RWPE1 (cell line): Measurements from ENCODE around the gene RSPH4A.
"Not testable (repeated sequence)": the region's sequence is repeated elsewhere in the genome, so short reads cannot be mapped to it uniquely, and the experiment has no call there.

Experiments used
- CTCF ChIA-PET: fragments of 350-600 bp; sonication (Branson Sonifier 250); formaldehyde crosslinking; extraction: SDS; loops from one replicate; lab custom pipeline; 2021; lab: Yijun Ruan, JAX
- POLR2A ChIA-PET: fragments of 400-600 bp; formaldehyde crosslinking; extraction: SDS; loops from one replicate; lab custom pipeline; 2020; ENCODE audit warnings: antibody characterized with exemption; ENCODE audit not compliant: low non-redundant PET; lab: Yijun Ruan, JAX
- DNase-seq: peaks from one replicate; pipeline ENCODE4 v3.0.0; 2012; ENCODE audit warnings: low spot score
- H3K27ac ChIP-seq: fragments of 450-650 bp; 2 replicates; pipeline ENCODE4 v1.5.1; 2017
- TF ChIP-seq, protein P1 (sequence below): fragments of 450-650 bp; conservative IDR thresholded peaks from 2 replicates; pipeline ENCODE4 v1.5.1; 2017; ENCODE audit warnings: low read depth, mild to moderate bottlenecking

The RSPH4A gene

DNA sequence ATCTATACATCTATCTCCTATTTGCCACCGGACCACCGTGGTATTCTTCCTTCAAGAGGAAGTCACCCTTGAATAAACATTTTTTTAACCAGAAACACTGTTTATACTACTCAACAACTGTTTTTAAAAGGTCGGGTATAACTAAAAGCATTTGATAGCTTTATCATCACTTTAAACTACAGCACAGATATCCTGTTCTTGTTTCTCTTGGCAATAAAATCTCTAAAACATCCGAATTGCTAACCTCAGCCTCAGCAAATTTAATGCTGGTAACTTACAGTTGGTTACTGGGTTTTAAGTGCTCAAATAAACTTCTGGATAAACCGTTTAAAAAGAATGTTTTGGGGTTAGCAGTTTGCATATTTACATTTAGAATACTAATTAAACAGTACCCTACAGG lies 31.9 kb downstream of the RSPH4A start:
- ChIA-PET CTCF (no interaction called here), POLR2A (no interaction called here)
- H3K27ac ChIP-seq = no peak overlapping the region
- TF ChIP-seq, protein P1, sequence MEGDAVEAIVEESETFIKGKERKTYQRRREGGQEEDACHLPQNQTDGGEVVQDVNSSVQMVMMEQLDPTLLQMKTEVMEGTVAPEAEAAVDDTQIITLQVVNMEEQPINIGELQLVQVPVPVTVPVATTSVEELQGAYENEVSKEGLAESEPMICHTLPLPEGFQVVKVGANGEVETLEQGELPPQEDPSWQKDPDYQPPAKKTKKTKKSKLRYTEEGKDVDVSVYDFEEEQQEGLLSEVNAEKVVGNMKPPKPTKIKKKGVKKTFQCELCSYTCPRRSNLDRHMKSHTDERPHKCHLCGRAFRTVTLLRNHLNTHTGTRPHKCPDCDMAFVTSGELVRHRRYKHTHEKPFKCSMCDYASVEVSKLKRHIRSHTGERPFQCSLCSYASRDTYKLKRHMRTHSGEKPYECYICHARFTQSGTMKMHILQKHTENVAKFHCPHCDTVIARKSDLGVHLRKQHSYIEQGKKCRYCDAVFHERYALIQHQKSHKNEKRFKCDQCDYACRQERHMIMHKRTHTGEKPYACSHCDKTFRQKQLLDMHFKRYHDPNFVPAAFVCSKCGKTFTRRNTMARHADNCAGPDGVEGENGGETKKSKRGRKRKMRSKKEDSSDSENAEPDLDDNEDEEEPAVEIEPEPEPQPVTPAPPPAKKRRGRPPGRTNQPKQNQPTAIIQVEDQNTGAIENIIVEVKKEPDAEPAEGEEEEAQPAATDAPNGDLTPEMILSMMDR = no peak
- no peak for DNase-seq

DNA sequence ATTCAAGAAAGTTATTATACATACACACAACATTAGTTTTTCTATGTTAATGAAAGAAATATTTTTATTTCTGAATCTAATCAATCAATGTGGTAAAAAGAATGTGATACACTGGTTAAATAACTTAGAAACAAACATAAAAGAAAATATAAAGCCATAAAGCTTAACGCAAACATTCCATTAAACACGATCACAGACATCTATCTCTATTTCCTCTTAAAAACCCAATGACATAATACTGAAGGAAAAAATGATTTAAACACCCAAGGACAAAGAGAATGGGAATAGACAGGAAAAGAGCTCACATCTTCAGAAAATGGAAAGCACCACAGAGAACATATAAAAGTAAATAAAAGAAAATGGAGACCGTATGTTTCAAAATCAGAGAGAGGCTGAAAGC lies 32.9 kb downstream of the RSPH4A start:
- ChIA-PET POLR2A (no interaction called here), CTCF (interaction anchor here (0.6 kb wide), 1 partner anchor 12 kb away, joined by 3 read pairs; no protein-coding TSS in a partner anchor)

DNA sequence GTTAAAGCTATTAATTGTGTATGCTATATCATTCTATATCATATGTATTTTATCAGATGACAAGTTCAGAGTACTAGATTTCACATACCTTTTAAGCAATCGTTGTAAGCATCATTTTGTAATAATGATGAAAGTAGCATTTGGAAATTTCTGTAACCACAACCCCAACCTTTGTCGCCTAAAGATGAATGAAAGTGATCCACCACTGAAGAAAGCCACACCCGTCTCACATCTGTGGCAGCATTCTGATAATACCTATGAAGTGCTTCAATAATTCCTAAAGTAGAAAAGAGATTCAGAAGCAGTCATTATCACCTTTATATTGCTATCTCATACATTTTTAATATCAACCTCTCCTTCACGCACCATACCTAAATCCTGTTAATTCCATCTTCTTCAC lies 35.6 kb downstream of the RSPH4A start:
- CTCF ChIA-PET = no interaction called here
- DNase-seq = no peak
- POLR2A ChIA-PET = no interaction called here
- no peak overlapping the region for H3K27ac ChIP-seq
- TF ChIP-seq, protein P1 = no peak

More for the DNA sequence above, 32.9 kb downstream of the RSPH4A start:
- no peak for DNase-seq
- no peak overlapping the region for H3K27ac ChIP-seq
- TF ChIP-seq, protein P1 = no peak

DNA sequence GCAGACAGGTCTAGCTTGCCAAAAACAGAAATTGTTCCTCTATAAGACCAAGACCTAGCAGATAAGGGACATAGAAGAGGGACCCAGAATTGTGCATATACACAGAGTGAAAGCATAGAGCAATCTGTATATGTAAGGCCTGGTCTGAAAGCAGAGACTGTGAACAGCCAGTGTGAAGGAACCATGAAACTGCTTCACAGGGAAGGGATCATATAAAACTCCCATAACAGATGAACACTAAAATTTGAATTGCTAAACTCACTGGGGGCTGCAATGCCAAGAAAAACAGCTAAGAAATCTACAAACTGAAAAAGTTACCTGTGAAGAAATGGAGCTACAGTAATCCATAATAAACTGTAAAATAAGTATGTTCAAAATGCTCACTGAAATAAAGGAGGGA lies 45.3 kb downstream of the RSPH4A start:
- no peak overlapping the region for H3K27ac ChIP-seq
- ChIA-PET CTCF (interaction anchor here (0.7 kb wide), 1 partner anchor 13 kb away, joined by 3 read pairs; no protein-coding TSS in a partner anchor), POLR2A (no interaction called here)
- TF ChIP-seq, protein P1 = no peak
- no peak for DNase-seq

DNA sequence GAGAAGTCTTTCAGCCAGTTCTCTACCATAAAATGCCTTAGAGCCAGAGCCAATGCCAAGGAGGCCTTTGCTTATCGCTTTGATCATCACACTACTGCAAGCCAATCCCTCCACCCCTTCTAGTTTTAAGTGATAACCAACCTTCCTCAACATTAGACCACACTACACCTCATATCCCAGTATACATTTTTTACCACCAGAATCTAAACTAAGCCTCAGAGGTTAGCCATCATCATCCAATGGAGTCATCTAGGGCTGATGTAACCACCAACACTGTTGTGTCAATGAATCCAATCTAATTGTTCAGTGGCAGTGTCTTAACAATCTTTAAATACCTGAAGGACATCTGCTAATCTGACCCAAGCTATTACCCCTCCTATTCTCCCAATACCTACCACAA lies 45.9 kb downstream of the RSPH4A start:
- TF ChIP-seq, protein P1 = no peak
- H3K27ac ChIP-seq = no peak overlapping the region
- ChIA-PET CTCF (no interaction called here), POLR2A (no interaction called here)
- DNase-seq = no peak

DNA sequence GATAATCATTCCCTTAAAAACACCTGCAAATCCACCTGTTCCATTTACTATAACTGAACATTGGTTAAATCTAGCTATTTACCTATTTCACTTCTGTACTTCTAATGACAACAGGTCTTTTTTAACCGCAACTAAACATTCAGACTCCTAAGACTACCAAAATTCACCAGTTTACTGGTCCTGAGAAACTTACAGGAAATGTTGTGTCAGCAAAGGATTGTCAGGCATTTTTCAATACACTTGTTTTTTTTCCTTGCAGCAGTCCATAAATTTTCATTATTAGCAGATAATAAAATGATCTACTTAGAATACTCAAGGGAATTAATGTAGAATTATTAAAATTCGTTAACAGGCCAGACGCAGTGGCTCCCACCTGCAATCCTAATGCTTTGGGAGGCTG lies 47.0 kb downstream of the RSPH4A start:
- ChIA-PET CTCF (no interaction called here), POLR2A (no interaction called here)
- TF ChIP-seq, protein P1 = no peak
- no peak overlapping the region for H3K27ac ChIP-seq
- no peak for DNase-seq

DNA sequence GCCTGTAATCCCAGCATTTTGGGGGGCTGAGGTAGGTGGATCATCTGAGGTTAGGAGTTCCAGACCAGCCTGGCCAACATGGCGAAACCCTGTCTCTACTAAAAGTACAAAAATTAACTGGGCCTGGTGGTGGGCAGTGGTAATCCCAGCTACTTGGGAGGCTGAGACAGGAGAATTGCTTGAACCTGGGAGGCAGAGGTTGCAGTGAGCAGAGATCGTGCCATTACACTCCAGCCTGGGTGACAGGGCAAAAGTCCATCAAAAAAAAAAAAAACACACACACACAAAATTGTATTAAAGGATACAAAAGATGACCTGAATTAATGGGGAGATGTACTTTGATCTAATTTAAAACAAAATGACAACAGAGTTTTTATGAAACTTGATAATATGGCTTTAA lies 47.9 kb downstream of the RSPH4A start:
- H3K27ac ChIP-seq, POLR2A ChIA-PET, DNase-seq: not testable (repeated sequence)
- CTCF ChIA-PET = interaction anchor here (0.7 kb wide), 1 partner anchor 457 kb away, joined by 5 read pairs; no protein-coding TSS in a partner anchor
